GM10266 (cell line): Measurements from ENCODE around the gene SRPK2.
"Not testable (repeated sequence)": the region's sequence is repeated elsewhere in the genome, so short reads cannot be mapped to it uniquely, and the experiment has no call there.

Experiments used
- DNase-seq: peaks from one replicate; pipeline ENCODE4 v3.0.0; 2012; ENCODE audit errors: extremely low spot score
- TF ChIP-seq, protein P1 (sequence below): IDR thresholded peaks from 2 replicates; pipeline ENCODE4 v1.5.1; 2012; ENCODE audit warnings: mild to moderate bottlenecking, low read depth; ENCODE audit not compliant: control insufficient read depth, insufficient read depth; ENCODE audit errors: missing control alignments

Gene SRPK2

DNA sequence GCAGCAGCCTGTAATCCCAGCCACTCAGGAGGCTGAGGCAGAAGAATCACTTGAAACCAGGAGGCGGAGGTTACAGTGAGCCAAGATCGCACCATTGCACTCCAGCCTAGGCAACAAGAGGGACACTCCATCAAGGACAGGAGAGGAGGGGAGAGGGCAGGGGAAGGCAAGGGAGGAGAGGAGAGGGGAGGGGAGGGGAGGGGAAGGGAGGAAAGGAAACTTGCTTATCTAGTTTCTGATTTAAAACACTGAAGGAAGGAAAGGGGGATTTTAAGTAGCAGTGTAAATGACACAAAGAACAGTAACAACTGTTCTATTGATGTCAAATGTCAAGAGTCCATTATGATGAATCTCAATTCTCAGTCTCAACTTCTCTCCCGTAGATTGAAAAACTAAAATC, 43.7 kb downstream of the SRPK2 start:
- DNase-seq, result no peak
- TF ChIP-seq, protein P1, sequence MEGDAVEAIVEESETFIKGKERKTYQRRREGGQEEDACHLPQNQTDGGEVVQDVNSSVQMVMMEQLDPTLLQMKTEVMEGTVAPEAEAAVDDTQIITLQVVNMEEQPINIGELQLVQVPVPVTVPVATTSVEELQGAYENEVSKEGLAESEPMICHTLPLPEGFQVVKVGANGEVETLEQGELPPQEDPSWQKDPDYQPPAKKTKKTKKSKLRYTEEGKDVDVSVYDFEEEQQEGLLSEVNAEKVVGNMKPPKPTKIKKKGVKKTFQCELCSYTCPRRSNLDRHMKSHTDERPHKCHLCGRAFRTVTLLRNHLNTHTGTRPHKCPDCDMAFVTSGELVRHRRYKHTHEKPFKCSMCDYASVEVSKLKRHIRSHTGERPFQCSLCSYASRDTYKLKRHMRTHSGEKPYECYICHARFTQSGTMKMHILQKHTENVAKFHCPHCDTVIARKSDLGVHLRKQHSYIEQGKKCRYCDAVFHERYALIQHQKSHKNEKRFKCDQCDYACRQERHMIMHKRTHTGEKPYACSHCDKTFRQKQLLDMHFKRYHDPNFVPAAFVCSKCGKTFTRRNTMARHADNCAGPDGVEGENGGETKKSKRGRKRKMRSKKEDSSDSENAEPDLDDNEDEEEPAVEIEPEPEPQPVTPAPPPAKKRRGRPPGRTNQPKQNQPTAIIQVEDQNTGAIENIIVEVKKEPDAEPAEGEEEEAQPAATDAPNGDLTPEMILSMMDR, result no peak

DNA sequence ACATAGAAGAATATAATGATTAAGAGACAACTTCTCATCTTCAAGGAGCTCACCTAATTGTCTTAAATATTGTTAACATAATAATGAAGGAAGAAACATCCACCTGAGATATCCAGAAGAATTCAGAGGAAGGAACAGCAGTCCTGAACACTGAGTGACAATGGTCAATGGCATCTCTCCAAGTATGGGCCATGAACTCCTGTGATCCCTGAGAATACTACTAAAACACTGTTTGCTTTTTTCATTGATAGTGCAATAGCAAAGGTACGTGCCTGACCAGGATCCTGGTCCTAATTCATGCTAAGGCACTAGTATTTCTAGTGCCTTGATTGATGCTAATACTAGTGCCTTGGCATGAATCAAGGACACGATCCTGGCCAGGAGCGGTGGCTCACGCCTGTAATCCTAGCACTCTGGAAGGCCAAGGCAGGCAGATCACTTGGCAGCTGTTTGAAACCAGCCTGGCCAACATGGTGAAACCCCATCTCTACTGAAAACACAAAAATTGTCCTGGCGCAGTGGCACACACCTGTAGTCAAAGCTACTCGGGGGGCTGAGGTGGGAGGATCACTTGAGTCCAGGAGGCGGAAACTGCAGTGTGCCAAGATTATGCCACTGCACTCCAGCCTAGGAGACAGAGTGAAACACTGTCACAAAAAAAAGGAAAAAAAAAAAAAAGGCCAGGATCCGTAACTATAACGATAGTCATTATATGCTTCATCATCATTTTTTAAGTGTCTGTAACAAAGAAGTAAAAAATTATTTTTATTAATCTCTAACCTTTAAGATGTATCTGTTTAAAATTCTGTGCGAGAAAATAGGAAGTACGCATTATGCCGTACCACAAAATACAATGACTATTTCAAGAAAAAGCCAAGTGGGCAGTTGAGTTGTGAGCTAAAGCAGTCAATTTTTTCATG, 49.1 kb downstream of the SRPK2 start:
- no peak for DNase-seq
- TF ChIP-seq, protein P1, result no peak

DNA sequence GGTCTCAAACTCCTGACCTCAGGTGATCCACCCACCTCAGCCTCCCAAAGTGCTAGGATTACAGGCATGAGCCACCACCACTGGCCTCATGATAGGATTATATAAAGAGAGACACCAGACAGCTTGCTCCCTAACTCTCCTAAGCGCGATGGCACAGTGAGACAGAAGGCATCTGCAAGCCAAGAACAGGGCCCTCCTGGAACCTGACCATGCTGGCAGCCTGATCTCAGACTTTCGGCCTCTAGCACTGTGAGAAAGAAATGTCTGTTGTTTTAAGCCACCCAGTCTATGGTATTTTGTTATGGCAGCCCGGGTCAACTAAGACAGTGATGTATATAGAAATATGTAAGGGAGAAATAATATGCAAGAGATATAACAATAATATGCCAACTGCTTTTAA, 51.2 kb downstream of the SRPK2 start:
- DNase-seq, result no peak
- TF ChIP-seq, protein P1, result no peak

DNA sequence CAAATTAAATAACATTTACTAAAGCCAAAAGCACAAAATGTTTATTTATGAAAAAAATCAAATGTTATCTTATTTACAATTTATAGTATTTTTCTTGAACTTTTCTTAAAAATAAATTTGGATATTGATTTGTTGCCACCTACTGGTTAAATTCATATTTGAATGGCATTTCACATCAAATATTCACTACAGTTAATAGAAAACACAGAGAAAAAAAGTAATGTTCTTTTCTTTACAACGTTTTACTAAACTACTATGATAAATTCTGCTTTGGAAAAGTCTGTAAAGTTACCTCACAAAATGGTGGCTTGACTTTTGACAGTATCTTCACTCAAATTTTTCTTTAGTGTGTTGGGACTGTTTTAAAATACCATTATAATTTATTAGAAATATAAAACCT, 52.7 kb downstream of the SRPK2 start:
- TF ChIP-seq, protein P1, result no peak
- no peak for DNase-seq

DNA sequence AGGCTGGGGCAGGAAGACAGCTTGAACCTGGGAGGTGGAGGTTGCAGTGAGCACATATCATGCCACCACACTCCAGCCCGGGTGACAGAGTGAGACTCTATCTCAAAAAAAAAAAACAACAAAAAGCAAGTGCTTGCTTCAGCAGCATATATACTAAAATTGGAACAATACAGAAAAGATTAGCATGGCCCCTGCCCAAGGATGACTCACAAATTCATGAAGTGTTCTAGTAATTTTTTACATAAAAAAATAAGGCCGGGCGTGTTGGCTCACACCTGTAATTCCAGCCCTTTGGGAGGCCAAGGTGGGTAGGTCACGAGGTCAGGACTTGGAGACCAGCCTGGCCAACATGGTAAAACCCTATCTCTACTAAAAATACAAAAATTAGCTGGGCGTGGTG, 56.1 kb downstream of the SRPK2 start:
- DNase-seq, result not testable (repeated sequence)

DNA sequence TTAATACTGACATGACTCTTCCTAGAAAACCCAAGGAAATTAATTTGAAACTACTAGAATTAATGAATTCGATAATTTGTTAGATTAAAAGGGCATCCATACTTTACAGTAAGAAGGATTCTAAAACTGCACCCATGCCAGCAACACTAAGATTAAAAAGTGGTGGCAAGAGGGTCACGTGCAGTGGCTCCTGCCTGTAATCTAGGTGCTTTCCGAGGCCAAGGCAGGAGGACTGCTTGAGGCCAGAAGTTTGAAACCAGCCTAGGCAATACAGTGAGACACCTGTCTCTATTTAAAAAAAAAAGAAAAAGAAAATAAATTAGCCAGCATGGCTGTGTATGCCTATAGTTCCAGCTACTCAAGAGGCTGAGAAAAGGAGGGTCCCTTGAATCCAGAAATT, 58.2 kb downstream of the SRPK2 start:
- TF ChIP-seq, protein P1, result no peak
- no peak for DNase-seq

DNA sequence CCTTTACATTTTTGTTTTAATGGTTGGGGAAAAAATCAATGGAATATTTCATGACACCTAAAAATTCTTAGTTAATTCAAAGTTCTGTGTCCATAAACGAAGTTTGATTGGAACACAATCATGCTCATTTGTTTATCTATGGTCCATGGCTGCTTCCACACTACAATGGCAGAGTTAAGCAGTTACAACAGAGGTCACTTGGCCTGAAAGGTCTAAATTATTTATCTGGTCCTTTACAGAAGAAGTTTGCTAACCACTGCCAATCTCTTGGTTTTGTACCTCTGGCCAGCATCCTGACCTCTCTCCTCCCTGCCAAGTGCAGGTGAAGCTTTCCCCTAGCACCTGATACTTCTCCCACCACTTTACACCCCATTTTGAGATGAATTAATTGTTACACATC, 61.5 kb downstream of the SRPK2 start:
- DNase-seq, result no peak
- TF ChIP-seq, protein P1, result no peak
